Measurements from ENCODE around the gene TECRL.

DNA sequence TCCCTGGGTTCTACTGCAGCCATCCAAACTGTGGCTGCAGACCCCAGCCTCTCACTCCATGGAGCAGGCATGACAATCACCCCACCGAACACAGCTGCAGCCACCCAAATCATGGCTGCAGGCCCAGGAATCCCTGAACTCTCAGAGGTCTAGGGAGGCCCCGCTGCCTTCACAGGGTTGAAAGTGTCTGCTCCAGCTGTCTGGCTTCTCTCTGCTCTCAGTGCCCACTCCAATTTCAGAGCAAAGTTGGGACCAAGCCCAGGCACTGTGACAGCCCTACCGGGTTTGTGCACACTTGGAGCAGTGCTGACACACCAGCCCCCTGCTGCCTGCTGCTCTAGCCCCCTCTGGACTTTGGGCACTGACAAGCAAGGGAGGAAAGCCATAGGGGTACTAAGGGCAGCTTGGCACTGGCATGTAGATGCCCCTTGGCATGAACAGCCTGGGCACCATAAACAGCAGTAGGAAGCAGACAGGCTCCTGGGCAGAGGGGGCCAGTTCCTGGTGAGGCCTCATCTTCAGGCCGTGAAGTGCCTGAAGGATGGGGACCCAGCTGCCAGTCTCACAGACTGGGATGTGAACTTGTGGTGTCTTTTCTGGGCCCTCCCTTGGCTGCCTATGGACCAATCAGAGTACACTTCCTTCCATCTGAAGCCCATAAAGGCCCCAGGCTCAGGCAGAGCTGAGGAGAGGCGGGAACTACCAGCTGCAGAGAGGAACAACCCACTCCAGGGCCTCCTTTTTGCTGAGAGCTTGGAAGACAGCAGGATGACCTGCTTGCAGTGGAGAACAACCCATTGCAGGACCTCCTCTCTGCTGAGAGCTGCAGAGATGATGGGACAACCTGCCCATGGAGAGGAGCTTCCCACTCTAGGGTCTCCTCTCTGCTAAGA lies 68.8 kb downstream of the TECRL start:
- TF ChIP-seq, protein P1, sequence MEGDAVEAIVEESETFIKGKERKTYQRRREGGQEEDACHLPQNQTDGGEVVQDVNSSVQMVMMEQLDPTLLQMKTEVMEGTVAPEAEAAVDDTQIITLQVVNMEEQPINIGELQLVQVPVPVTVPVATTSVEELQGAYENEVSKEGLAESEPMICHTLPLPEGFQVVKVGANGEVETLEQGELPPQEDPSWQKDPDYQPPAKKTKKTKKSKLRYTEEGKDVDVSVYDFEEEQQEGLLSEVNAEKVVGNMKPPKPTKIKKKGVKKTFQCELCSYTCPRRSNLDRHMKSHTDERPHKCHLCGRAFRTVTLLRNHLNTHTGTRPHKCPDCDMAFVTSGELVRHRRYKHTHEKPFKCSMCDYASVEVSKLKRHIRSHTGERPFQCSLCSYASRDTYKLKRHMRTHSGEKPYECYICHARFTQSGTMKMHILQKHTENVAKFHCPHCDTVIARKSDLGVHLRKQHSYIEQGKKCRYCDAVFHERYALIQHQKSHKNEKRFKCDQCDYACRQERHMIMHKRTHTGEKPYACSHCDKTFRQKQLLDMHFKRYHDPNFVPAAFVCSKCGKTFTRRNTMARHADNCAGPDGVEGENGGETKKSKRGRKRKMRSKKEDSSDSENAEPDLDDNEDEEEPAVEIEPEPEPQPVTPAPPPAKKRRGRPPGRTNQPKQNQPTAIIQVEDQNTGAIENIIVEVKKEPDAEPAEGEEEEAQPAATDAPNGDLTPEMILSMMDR (IDR thresholded peaks at IDR 0.05) = no peak
- TF ChIP-seq POLR2AphosphoS5 (IDR thresholded peaks at IDR 0.05) = no peak
